HG03135 (cell line): ENCODE measurements around the gene PDILT.
"Not testable (repeated sequence)": the region's sequence is repeated elsewhere in the genome, so short reads cannot be mapped to it uniquely, and the experiment has no call there.

Source experiments
- ATAC-seq: cut with Tn5 transposase; IDR thresholded peaks from one replicate; pipeline ENCODE4 v1.9.1; 2021; ENCODE audit warnings: mild to moderate bottlenecking, moderate library complexity; ENCODE audit not compliant: unreplicated experiment

The PDILT gene, protein sequence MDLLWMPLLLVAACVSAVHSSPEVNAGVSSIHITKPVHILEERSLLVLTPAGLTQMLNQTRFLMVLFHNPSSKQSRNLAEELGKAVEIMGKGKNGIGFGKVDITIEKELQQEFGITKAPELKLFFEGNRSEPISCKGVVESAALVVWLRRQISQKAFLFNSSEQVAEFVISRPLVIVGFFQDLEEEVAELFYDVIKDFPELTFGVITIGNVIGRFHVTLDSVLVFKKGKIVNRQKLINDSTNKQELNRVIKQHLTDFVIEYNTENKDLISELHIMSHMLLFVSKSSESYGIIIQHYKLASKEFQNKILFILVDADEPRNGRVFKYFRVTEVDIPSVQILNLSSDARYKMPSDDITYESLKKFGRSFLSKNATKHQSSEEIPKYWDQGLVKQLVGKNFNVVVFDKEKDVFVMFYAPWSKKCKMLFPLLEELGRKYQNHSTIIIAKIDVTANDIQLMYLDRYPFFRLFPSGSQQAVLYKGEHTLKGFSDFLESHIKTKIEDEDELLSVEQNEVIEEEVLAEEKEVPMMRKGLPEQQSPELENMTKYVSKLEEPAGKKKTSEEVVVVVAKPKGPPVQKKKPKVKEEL

DNA sequence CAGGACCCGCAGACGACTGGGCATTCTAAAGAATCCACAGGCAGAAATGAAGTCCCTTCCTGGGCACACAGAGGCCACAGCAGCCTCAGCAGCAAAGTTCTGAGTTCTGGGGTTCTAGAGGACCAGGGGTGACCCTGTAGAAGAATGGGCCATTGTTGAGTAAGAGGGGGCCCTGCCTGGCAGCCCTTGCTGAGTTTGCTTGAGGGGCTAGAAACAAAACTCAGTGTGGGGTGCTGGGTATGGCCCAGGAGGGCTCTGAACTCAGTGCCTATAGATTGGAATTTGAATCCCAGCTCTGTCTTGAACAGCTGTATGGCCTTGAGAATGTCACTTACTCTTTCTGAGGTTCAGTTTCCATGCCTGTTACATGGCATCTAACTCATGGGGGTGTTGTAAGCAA is at the start of gene PDILT:
Gene PDILT (minus strand): TSS at position 101 of the 400 bp plus-strand sequence. CDS start 5,437 bp downstream, outside the sequence.
- ATAC-seq: no peak

DNA sequence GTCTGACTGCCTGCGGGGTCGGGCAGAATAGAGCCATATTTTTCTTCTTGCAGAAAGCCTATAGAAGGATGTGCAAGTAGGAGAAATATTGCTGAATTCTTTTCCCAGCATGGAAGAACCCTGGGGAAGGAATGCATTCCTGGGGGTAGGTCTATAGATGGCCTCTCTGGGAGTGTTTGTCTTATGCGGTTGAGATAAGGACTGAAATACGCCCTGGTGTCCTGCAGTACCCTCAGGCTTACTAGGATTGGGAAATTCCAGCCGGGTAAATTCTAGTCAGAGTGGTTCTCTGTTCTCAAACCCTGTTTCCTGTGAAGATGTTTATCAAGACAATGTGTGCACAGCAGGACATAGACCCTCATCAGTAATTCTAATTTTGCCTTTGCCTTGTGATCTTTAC is 49.1 kb upstream of the PDILT start:
- not testable (repeated sequence) for ATAC-seq

DNA sequence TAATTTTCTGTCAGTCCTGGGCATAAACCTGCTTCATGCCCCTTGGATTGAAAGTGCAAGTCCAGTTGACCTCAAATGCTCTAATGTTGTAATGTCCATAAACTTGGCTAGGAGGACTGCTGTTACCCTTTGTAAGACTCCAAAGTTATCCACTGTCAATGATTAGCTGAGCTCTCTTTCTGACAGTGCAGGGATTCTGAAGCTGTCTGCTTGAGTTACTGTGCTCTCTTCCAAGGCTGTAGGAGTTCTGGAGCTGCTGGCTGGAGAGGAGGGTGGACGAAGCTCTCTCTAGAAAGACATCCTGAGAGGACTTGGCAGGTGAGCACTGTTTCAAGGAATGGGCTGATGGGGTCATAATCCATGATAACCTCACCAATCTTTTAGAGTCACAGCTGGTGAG is 46.8 kb upstream of the PDILT start, which contains the start of gene ACSM2A:
Gene ACSM2A (plus strand): TSS at position 158 of the 400 bp plus-strand sequence. CDS start 8,594 bp downstream, outside the sequence.
- ATAC-seq: not testable (repeated sequence)

DNA sequence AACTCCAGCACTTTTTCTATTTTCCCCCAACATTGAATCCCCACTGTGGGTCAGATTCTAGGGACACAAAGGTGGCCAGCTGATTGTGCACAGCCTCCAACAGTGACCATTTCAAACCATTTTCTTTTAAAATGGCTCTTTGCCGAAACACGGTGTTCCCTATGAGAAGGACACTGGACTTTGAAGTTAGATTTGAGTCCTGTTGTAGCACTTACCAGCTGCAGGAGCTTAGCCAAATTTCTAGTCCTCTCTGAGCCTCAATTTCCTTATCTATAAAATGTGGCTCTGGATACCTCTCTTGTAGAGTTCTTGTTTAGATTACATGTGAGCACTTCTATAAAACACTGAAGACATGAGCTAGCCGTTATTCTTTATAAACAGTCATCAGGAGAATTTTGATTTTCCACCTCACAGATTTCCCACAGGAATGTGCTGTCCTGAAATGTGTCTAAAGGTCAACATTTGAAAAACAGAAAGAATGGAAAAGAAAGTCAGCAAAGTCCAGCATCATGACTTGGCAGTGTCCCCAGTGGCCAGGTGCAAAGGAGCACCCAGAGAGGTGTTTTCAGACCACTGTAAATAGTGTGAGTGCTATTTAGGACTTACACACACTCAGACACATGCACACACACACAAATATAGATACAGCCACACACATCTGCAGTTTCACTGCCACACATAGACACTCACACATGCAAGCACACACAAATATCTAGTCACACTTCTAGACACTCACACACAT is 42.3 kb upstream of the PDILT start:
- not testable (repeated sequence) for ATAC-seq

DNA sequence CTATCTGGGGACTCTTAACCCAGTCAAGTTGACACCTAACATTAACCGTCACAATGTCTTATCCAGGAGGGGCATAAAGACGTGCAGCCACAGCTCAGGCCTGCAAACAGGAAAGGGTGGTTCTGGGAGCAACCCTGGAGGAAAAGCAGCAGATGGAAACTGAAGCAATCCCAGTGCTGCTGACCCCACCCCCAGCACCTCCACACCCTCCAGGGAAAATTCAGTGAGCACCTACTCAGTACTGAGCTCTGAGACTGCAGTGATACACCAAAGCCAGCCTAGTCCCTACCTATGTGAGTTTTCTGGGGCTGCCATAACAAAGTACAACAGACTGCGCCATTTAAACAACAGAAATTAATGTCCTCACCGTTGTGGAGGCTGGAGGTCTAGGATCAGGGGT is 37.3 kb upstream of the PDILT start:
- ATAC-seq: not testable (repeated sequence)

DNA sequence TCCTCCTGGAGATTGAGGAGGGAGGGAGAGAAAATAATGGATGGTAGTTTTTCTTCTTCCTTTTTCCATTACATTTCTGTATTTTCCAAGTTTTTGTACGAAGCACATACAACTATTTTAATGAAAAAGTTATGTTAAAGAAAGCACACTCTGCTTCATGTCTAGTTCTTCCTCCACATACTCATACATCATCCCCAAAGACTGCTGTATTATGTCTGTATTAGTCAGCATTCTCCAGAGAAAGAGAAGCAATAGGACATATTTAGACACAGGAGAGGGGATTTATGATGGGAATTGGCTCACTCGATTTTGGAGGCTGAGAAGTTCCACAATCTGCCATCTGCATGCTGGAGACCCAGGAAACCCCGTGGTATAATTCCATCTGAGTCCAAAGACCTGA is 36.7 kb upstream of the PDILT start:
- no peak for ATAC-seq

DNA sequence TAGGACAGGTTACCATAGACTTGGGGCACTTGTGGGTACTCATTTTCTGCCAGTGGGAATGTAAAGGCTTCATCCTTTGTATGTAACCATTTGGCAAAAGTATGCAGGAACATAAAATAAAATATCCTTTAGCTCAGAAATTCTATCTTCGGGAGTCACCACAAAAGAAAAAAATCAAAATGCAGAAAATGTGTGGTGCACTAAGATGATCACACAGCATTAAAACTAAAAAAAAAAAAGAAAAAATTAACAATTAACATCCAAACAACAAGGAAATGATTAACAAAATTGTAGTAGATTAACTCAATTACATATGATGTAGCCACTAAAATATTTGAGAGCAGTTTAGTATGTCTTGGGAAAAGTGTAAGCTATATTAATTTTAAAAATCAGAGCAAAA is 36.2 kb upstream of the PDILT start:
- not testable (repeated sequence) for ATAC-seq

DNA sequence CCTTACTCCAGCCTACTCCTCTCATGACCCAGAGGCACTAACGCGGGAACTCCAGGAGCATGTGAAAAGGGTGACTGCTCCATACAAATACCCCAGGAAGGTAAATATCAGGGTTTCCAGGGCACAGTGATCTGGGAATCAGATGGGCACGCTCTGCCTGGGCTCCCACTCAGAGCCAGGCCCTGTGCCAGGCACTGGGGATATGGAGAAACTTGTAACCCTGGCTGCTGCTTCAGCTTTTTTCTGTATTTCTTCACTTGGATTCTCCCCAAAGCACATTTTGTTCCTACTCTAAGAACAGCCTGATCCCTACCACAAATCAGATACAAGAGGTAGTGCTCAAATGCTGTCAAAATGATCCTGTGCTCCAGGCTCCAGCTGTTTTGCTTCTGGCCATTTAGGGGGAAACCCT is 35.3 kb upstream of the PDILT start:
- not testable (repeated sequence) for ATAC-seq

DNA sequence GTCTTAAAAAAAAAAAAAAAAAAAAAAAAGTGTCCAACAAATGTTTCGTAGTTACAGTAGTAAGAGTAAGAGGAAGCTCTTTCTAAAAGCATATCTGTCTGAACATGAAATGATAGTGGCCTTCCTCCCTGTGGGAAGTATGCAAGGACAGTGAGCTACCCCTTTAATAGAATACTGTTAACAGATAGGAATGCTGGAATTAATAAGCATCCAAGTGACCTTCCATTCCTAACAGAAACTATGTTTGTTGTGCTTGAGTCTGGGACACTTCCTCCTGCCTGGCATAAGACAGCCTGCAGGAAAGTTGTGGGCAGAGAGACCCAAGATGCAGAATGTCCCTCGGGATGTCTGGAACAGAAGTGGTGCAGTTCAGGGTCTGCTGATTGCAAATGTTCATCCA is 34.4 kb upstream of the PDILT start:
- not testable (repeated sequence) for ATAC-seq

DNA sequence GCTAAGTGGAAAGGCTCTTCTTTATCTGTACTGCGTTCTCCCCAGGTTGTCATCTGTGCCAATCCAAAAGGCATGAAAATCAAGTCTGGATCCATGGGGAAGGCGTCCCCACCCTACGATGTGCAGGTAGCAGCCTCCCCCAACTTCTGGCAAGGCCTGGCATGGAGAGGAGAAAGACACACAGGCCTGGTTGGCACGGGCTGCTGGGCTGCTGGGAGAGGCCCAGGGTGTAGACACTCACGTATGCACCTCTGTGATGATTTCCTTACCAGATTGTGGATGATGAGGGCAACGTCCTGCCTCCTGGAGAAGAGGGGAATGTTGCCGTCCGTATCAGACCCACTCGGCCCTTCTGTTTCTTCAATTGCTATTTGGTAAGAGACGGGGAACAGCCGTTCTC is 26.4 kb upstream of the PDILT start:
- no peak for ATAC-seq

DNA sequence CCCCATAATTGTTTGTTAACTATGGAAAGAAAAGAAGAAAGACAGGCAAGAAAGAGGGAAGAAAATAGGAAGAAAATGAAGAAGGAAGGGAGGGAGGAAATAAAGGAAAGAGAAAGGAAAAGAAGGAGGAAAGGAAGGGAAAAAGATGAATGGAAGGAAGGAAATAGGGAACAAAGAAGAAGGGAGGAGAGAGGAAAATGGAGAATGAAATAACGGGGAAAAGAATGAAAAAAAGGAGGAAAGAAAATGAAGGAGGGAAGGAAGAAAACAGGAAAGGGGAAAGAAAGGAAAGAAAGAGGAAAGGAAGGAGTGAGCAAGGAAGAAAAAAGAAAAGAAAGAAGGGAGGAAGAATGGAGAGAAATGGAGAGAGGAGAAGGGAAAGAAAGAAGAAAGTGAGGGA is 25.9 kb upstream of the PDILT start:
- not testable (repeated sequence) for ATAC-seq

DNA sequence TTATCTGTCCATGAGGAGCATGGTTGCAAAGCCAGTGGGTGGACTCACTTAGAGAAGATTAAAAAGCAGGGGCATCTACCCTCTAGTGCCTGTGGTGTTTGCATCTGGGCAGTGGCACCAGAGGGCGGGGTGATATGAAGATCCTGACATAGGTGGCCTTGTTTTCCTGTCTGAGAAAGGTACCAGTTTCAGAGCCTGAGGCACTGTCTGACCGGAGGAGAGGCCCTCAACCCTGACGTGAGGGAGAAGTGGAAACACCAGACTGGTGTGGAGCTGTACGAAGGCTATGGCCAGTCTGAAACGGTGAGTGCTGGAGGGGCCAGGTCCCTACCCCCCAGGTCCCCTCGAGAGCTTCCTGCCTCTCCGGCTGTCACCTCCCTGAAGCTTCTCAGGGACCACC is 25.0 kb upstream of the PDILT start:
- ATAC-seq: not testable (repeated sequence)

DNA sequence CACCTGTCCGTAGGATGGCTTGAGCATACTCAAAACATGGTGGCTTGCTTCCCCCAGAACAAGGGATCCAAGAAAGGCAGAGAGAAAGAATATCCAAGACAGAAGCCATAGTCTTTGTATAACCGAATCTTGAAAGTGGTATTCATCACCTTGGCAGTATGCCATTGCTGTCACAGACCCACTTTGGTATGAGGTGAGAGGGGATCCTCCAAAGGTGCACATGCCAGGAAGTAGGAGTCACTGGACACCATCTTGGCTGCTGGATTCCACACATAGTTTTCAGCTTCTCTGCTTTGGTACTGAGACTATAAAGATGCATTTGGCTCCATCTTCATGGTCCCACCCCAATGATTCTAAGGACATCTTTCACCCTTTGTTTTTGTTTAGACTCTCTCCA is 22.9 kb upstream of the PDILT start:
- ATAC-seq: not testable (repeated sequence)

DNA sequence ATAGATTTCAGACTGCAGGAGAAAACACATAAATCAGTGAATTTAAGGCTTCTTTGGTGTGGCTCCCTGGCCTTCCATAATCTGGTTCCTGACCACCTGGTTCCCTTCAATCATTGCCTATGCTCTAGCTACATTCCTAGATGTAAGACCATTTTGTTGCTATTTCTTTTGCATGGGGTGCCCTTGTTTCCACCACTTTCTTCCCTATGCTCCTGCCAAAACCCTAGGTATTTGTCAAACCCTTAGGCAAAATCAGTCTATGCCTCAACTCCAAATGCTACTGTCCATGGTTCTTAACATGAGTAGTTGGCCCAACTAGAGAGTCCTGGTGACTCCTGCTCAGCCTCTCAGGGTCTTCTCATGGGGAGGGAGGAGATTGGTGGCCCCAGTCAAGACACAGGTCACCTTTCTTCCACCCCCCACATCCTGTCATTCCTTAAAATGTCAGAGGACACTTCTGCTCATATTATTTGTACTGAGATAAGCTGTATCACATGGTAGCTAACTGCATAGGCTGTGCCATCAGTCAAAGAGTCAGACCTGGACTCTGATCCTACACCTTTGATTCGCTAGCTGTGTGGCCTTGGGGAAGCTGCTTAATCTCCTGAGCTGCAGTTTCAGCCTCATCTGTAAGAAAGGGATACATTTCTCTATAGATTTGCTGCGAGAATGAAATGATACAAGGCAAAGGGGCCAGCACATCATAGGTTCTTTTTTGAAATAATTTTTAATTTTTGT is 19.8 kb upstream of the PDILT start:
- ATAC-seq: no peak

DNA sequence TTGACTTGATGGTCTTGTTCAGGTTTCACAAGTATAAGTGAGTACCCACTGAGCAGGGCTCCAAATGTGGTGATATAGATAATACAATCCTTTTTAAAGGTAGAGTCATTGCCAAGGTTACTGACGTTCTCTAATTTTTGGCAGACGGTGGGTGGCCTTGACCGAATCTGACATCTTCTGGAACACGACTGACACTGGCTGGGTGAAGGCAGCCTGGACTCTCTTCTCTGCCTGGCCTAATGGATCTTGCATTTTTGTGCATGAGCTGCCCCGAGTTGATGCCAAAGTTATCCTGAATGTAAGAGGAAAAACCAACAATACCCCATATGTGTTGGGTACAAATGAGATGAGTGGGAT is 19.2 kb upstream of the PDILT start:
- not testable (repeated sequence) for ATAC-seq

DNA sequence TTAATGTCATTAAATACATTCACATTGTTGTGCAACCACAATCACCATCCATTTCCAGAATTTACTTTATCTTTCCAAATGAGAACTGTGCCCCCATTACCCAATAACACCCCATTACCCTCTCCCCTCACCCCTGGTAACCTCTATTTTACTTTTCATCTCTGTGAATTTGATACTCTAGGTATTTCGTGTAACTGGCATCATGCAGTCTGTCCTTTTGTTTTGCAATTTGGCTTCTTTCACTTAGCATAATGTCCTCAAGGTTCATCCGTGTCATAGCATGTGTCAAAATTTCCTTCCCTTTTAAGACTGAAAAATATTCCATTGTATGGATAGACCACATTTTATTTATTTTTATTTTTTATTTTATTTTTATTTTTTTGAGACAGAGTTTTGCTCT is 17.2 kb upstream of the PDILT start:
- ATAC-seq: not testable (repeated sequence)

DNA sequence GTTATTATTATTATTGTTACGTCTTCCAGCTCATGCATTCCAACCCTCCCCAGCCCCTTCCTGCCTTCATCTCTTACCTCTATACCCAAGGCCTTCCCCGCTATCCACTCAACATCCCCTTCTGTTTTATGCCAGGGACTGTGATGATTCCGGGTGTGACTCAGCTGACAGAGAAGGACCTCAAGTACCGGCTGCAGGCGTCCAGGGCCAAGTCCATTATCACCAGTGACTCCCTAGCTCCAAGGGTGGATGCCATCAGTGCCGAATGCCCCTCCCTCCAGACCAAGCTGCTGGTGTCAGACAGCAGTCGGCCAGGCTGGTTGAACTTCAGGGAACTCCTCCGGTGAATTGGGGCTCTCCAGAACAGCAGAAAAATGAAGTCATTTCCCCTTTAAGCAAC is 14.6 kb upstream of the PDILT start:
- ATAC-seq: not testable (repeated sequence)

DNA sequence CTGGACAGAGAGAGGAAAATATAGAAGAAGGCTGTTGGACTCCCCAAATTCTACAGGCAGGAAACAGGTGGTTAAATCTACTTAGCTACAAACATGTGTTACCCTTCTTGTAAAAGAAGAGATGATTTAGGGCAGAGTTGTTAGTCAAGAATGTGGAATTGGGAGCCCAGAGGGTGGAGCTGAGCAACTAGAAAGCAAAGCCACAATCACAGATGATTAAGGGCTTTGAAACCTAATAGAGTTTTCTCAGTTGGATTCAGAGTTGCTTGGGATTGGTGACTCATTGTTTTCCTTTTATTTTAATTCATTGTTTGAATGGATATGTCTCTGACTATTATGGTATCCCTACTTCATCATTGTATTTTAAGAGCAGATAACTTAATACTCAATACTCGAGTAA is 11.0 kb upstream of the PDILT start:
- ATAC-seq: no peak

DNA sequence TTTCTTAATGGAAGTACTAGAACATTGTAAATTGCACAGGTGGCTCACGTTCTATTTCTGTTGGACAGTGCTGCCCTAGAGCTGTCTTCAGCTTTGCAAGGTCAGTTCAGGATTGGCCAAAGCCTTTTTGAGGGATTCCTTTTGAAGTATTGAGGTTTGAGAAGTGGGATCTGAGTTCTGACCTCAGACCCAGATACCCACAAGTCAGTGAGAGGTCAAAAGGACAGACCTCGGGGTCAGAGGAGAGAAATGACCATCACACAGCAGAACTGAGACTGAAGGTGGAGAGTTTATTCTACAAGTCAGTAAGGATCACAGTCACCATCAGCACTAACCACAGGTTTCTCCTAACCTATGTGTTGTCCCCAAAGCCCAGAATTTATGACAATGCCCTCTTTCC is 6.5 kb upstream of the PDILT start:
- no peak for ATAC-seq

DNA sequence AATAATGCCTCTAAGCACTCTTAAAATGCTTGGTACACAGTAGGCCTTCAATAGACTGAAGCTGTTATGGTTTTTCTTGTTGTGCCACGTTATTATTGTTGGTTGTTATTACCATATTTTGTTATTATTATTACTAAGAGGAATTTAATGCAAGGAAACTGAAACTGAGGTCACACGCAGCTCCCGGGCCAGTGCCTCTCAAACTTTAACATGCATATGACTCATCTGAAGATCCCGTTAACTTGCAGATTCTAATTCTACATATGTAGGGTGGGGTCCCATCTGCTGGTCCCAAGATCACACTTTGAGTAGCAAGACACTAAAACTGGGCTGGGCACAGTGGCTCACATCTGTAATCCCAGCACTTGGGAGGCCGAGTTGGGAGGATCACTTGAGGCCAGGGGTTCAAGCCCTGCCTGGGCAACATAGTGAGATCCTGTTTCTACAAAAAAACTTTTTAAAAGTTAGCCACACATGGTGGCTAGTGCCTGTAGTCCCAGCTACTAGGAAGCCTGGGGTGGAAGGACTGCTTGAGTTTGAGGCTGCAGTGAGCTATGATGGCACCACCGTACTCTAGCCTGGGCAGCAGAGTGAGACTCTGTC is 5.7 kb upstream of the PDILT start:
- peak; percentile 81 for ATAC-seq
